Body of pancreas (tissue), 4 donors: ENCODE measurements around the gene DOC2A.

Source experiments
- CTCF ChIP-seq, 7 experiments: fragments of 450-650 bp in 4 of 7; fragments of 200-600 bp in 3 of 7; sonication (generic) in 3 of 7; IDR thresholded peaks; one replicate each; pipeline ENCODE4 v1.5.1; 2016 to 2019; ENCODE audit warnings: antibody characterized with exemption in 7 of 7
- POLR2A ChIP-seq, 3 donors: fragments of 450-650 bp; IDR thresholded peaks; one replicate each; pipeline ENCODE4 v1.6.1; 2016; ENCODE audit warnings: antibody characterized with exemption in 3 of 3, mild to moderate bottlenecking in 2 of 3

- no peak for TF ChIP-seq CTCF (IDR thresholded peaks at IDR 0.05)
- no peak for TF ChIP-seq POLR2A (IDR thresholded peaks at IDR 0.05)
These were observed 23.3 kb downstream of the DOC2A start for GRCh38 chr16:29987371-29988085.
